Adrenal gland (tissue), 12 donors: ENCODE measurements around the gene XKR7. TPM values are rescaled to one million over a fixed set of nuclear protein-coding genes. Genes with fewer than 3 reads are reported as not detected.

Experiments used
- polyA plus RNA-seq, 3 donors: library from polyadenylated mRNA; stranded (reverse); fragments of 200-250 nt in 2 of 3; fragments of 350-450 nt in 1 of 3; fragmentation: Illumina TruSeq in 1 of 3; extraction: RNeasy Lipid Tissue Mini Kit (QIAGEN cat#74804) in 1 of 3; gene quantifications; one replicate each; pipeline ENCODE4 v1.2.3, GENCODE V29; 2013 to 2014
- small RNA-seq, 2 donors: library from RNA; depleted of rRNA; stranded (forward); fragments of <200 nt; gene quantifications; one replicate each; pipeline ENCODE3, GENCODE V24; 2016
- total RNA-seq, 9 donors: library from RNA; depleted of rRNA in 4 of 9; stranded (reverse); fragments of >200 nt in 4 of 9; fragments of 120-200 nt in 1 of 9; fragmentation: NEBNext Ultra II Directional in 1 of 9; extraction: Animal tissue kit (Norgen Biotek cat#: 25700) in 1 of 9; gene quantifications; one replicate each; pipeline versions ENCODE4 v1.1.0 to v1.2.4, GENCODE V29; 2013 to 2023
- donor health status: healthy with polysubstance abuse.
- donor health status: Bipolar disorder and iron deficiency.
- donor health status: DM: yes; HTN: yes; CAD: no.
- donor health status: DM: no; HTN: no; CAD: no.
- donor health status: DM: no; HTN: no; CAD: no.
- donor health status: DM: yes; HTN: yes; CAD: no.

The XKR7 gene
- total and polyA plus RNA-seq, 12 donors, result 0.04 to 0.56 (median 0.30) TPM; not detected in 4

Small RNA genes within 50 kb of the gene (small RNA-seq; reads per million reads assigned to genes)
- gene RNA5SP481 (0.24 to 0.50 reads per million in 2 donors), gene RNA5SP482 (0 to 0.50 reads per million in 2 donors)

Other genes starting within 250 kb of the XKR7 start
- gene BCL2L1, start 245.3 kb upstream of the XKR7 start, total RNA-seq, result 100 to 1,000 TPM in 2 of 9 donors, 10 to 100 TPM in 7; 42.9 to 143 (median 74.4) TPM
- gene BCL2L1, start 245.3 kb upstream of the XKR7 start, polyA plus RNA-seq, result 10 to 100 TPM; 40.2 to 67.9 (median 40.8) TPM
- gene TPX2, start 228.9 kb upstream of the XKR7 start, total RNA-seq, result 10 to 100 TPM in 1 of 9 donors, 1 to 10 TPM in 8; 2.1 to 22.6 (median 2.5) TPM
- gene TPX2, start 228.9 kb upstream of the XKR7 start, polyA plus RNA-seq, result 1 to 10 TPM in 1 of 3 donors, under 1 TPM in 2; 0.40 to 3.7 (median 0.57) TPM
- 1 to 10 TPM in 1 of 9 donors, under 1 TPM in 1, not detected in 7; 0.11 to 1.5 TPM for gene MYLK2, start 148.8 kb upstream of the XKR7 start, total RNA-seq
- under 1 TPM in 1 of 3 donors, not detected in 2; 0.27 TPM for gene MYLK2, start 148.8 kb upstream of the XKR7 start, polyA plus RNA-seq
- 1 to 10 TPM in 7 of 9 donors, under 1 TPM in 2; 0.61 to 6.0 (median 1.4) TPM for gene FOXS1, start 122.5 kb upstream of the XKR7 start, total RNA-seq
- 1 to 10 TPM in 2 of 3 donors, under 1 TPM in 1; 0.22 to 4.1 (median 2.7) TPM for gene FOXS1, start 122.5 kb upstream of the XKR7 start, polyA plus RNA-seq
- gene DUSP15, start 97.6 kb upstream of the XKR7 start, total RNA-seq, result 10 to 100 TPM in 2 of 9 donors, 1 to 10 TPM in 7; 2.6 to 16.1 (median 5.7) TPM
- 10 to 100 TPM in 2 of 3 donors, 1 to 10 TPM in 1; 2.4 to 17.6 (median 16.2) TPM for gene DUSP15, start 97.6 kb upstream of the XKR7 start, polyA plus RNA-seq
- gene TTLL9, start 97.5 kb upstream of the XKR7 start, total RNA-seq, result under 1 TPM in 4 of 9 donors, not detected in 5; 0.14 to 0.33 (median 0.20) TPM
- under 1 TPM; 0.13 to 0.88 (median 0.40) TPM for gene TTLL9, start 97.5 kb upstream of the XKR7 start, polyA plus RNA-seq
- gene PDRG1, start 16.1 kb upstream of the XKR7 start, total RNA-seq, result 10 to 100 TPM in 7 of 9 donors, 1 to 10 TPM in 2; 5.1 to 27.5 (median 14.4) TPM
- gene PDRG1, start 16.1 kb upstream of the XKR7 start, polyA plus RNA-seq, result 10 to 100 TPM; 12.3 to 18.4 (median 14.0) TPM
- 10 to 100 TPM in 1 of 9 donors, 1 to 10 TPM in 8; 3.8 to 28.2 (median 6.2) TPM for gene CCM2L, start 42.3 kb downstream of the XKR7 start, total RNA-seq
- gene CCM2L, start 42.3 kb downstream of the XKR7 start, polyA plus RNA-seq, result 10 to 100 TPM in 2 of 3 donors, 1 to 10 TPM in 1; 2.2 to 21.3 (median 11.4) TPM
- gene HCK, start 84.1 kb downstream of the XKR7 start, total RNA-seq, result 10 to 100 TPM in 7 of 9 donors, 1 to 10 TPM in 2; 3.7 to 49.8 (median 28.9) TPM
- 10 to 100 TPM in 2 of 3 donors, 1 to 10 TPM in 1; 9.9 to 15.0 (median 10.0) TPM for gene HCK, start 84.1 kb downstream of the XKR7 start, polyA plus RNA-seq
- 10 to 100 TPM; 36.0 to 61.0 (median 47.9) TPM for gene TM9SF4, start 141.6 kb downstream of the XKR7 start, total RNA-seq
- 10 to 100 TPM; 23.2 to 47.3 (median 34.4) TPM for gene TM9SF4, start 141.6 kb downstream of the XKR7 start, polyA plus RNA-seq
- gene PLAGL2, start 239.6 kb downstream of the XKR7 start, total RNA-seq, result 1 to 10 TPM; 1.3 to 7.1 (median 5.6) TPM
- 1 to 10 TPM; 2.1 to 4.1 (median 2.3) TPM for gene PLAGL2, start 239.6 kb downstream of the XKR7 start, polyA plus RNA-seq
- 10 to 100 TPM; 23.7 to 45.5 (median 30.1) TPM for gene POFUT1, start 239.7 kb downstream of the XKR7 start, total RNA-seq
- gene POFUT1, start 239.7 kb downstream of the XKR7 start, polyA plus RNA-seq, result 10 to 100 TPM in 2 of 3 donors, 1 to 10 TPM in 1; 8.5 to 27.3 (median 10.1) TPM